Activated CD8-positive, alpha-beta memory T cell treated with anti-CD3 and anti-CD28 coated beads, Interleukin-2, amount 10 ng/mL, durations not matched to agents 7 days and 5 days (primary cell): ENCODE measurements around the gene SURF6. TPM values are rescaled to one million over a fixed set of nuclear protein-coding genes. Genes with fewer than 3 reads are reported as not detected.

Experiments
- ATAC-seq: fragments of 150-1000 bp; cut with Tn5 transposase; one replicate; pipeline ENCODE4 v1.10.0; 2021; ENCODE audit warnings: moderate library complexity
- CTCF ChIA-PET: fragments of 350-600 bp; sonication (Branson Sonifier 250); formaldehyde crosslinking; loops from one replicate; lab custom pipeline; 2021; ENCODE audit warnings: antibody characterized with exemption; lab: Charles Lee
- DNase-seq: peaks from one replicate; pipeline ENCODE4 v3.0.0-alpha.2; 2020
- H3K27ac Mint-ChIP-seq: one replicate; pipeline ENCODE4 v1.8.0; 2021; ENCODE audit warnings: mild to moderate bottlenecking, mixed read lengths
- H3K27me3 Mint-ChIP-seq: one replicate; pipeline ENCODE4 v1.8.0; 2021; ENCODE audit warnings: mixed read lengths
- H3K36me3 Mint-ChIP-seq: one replicate; pipeline ENCODE4 v1.8.0; 2021; ENCODE audit warnings: mild to moderate bottlenecking, mixed read lengths
- H3K4me1 Mint-ChIP-seq: one replicate; pipeline ENCODE4 v1.8.0; 2021; ENCODE audit warnings: mixed read lengths
- H3K4me3 Mint-ChIP-seq: one replicate; pipeline ENCODE4 v1.8.0; 2021; ENCODE audit warnings: mild to moderate bottlenecking, moderate library complexity, mixed read lengths
- H3K9me3 Mint-ChIP-seq: one replicate; pipeline ENCODE4 v1.8.0; 2022; ENCODE audit warnings: low read depth, mixed read lengths
- total RNA-seq, 2 experiments: library from RNA; stranded (reverse); gene quantifications; one replicate each; pipeline ENCODE4 v1.2.3, GENCODE V29; 2021

The SURF6 gene
- total RNA-seq, 2 experiments from 2014 or later: 12.9 to 16.5 TPM

DNA sequence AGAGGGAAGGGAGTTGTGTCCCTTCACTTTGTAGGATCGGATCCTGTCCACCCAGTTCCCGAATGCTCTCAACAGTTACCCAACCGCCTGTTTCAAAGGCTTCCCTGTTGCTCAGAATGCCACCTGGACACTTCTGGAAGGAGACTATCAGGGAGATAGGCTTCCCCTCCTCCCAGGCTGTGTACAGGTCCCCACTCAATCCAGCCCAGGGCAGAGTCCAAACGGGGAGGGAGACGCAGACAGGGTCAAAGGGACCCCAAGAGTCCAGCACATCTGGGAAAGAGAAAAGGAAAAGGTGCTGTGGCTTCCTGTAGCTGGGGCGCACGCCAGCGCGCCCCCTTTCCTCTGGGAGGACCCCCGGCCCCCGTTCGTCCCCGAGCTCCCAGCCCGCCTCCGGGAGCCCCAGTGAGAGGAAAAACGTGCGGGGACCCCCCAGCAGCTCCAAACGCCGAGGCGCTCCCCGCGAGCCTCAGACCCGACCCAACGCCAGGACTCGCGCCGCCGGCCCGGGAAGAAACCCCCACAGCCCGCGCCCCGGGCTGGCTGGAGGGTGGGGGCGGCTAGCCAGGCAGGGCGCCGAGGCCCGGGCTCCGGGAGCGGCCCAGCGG lies 39.2 kb upstream of the SURF6 start:
- Mint-ChIP-seq H3K27me3 (peaks cover 2% of the 10 kb centered on the region), H3K27ac (peak overlapping the region; percentile 100), H3K4me1 (peaks cover 41% of the 10 kb centered on the region), H3K4me3 (peak overlapping the region; percentile 95), H3K9me3 (no peaks in the 10 kb centered on the region), H3K36me3 (peaks cover 32% of the 10 kb centered on the region)
- CTCF ChIA-PET: interaction anchor here (0.7 to 6.3 kb wide), 9 partner anchors 11 to 407 kb away, joined by 3 to 100 read pairs (median 4); partner anchors contain the start of genes MED22, RPL7A, SURF1 and SURF2
- peak; percentile 58 for DNase-seq
- ATAC-seq: peak; percentile 3

DNA sequence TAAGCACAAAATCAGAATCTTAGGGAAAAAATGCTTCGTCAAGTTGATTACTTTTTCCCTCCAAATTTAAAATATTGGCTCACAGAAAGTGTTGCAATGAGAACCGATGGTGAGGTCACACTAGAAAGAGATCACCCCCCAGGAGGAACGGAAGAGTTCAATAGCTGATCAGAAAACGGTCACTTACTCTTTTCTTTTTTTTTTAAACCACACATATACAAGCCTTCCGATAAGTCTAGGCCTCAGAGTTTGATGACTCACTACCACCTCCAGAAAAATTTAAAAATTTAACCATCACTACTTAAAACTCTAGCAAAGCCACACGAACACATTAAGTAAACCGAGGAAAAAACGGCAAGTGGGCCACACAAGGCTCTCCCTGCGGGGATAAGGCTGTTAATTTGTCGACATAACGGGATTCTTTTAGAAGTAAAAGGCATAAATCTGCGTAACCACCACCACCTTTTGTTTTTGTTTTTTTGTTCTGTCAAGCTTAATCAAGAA lies 38.7 kb upstream of the SURF6 start:
- H3K27ac Mint-ChIP-seq: peak overlapping the region; percentile 100
- CTCF ChIA-PET: interaction anchor here (0.7 to 6.3 kb wide), 11 partner anchors 11 to 408 kb away, joined by 3 to 100 read pairs (median 3); partner anchors contain the start of genes MED22, RPL7A, SURF1 and SURF2
- ATAC-seq: peak; percentile 24
- peaks cover 47% of the 10 kb centered on the region for H3K4me1 Mint-ChIP-seq
- peaks cover 37% of the 10 kb centered on the region for H3K36me3 Mint-ChIP-seq
- H3K9me3 Mint-ChIP-seq: no peaks in the 10 kb centered on the region
- no peak for DNase-seq
- H3K27me3 Mint-ChIP-seq: peaks cover 2% of the 10 kb centered on the region
- peak overlapping the region; percentile 95 for H3K4me3 Mint-ChIP-seq

DNA sequence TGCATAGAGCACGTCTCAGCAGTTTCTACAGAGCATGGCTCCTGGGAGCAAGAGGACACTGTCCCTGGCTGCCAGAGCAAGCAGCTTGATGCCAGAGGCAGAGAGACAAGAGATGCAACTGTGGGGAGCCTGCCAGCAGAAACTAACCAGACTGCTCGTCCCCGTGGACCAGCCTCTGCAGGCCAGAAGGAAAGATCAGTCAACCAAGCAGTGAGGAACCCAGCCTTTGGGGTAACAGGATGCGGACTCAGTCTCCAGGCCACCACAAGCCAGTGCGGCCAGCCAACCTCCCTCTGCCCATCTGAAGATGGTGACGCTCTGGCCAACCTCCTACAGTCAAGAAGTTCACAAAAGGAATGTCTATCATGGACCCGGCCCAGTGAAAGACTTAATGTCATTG lies 36.2 kb upstream of the SURF6 start:
- peak overlapping the region; percentile 95 for H3K4me3 Mint-ChIP-seq
- ATAC-seq (no peak), DNase-seq (peak; percentile 62)
- H3K4me1 Mint-ChIP-seq: peaks cover 68% of the 10 kb centered on the region
- H3K27me3 Mint-ChIP-seq: peaks cover under 1% of the 10 kb centered on the region
- CTCF ChIA-PET: interaction anchor here (0.8 to 6.3 kb wide), 15 partner anchors 15 to 342 kb away, joined by 3 to 100 read pairs (median 5); partner anchors contain the start of genes CACFD1, GTF3C5, MED22 and RPL7A
- peaks cover 52% of the 10 kb centered on the region for H3K36me3 Mint-ChIP-seq
- peak overlapping the region; percentile 100 for H3K27ac Mint-ChIP-seq
- H3K9me3 Mint-ChIP-seq: no peaks in the 10 kb centered on the region

DNA sequence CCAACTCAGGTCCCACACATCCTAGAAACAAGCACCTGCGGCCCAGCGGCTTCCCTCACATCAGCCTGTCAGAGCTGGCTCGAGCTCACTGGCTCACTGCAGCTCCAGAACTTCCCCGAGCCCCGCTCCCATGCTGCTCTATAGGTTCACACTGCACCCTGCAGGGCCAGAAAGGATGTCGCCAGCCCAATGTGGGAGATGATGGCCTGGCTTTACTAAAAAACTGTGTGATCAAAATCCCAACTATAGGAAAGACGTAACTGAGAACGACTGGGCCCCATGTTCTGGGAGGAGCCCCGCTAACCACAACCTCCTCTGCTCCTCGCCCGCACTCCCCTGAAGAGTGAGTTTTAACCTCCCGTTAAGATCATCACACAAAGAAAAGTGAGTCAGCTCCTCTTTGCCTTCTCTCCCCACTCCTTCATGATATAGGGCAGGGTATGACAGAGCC lies 35.3 kb upstream of the SURF6 start:
- Mint-ChIP-seq H3K4me3 (peak overlapping the region; percentile 95), H3K27me3 (no peaks in the 10 kb centered on the region), H3K4me1 (peaks cover 73% of the 10 kb centered on the region), H3K9me3 (no peaks in the 10 kb centered on the region), H3K36me3 (peaks cover 57% of the 10 kb centered on the region), H3K27ac (peak overlapping the region; percentile 100)
- CTCF ChIA-PET: interaction anchor here (0.8 to 6.3 kb wide), 16 partner anchors 9 to 341 kb away, joined by 3 to 100 read pairs (median 5); partner anchors contain the start of genes CACFD1, GTF3C5, MED22 and RPL7A
- ATAC-seq: peak; percentile 44
- peak; percentile 90 for DNase-seq

DNA sequence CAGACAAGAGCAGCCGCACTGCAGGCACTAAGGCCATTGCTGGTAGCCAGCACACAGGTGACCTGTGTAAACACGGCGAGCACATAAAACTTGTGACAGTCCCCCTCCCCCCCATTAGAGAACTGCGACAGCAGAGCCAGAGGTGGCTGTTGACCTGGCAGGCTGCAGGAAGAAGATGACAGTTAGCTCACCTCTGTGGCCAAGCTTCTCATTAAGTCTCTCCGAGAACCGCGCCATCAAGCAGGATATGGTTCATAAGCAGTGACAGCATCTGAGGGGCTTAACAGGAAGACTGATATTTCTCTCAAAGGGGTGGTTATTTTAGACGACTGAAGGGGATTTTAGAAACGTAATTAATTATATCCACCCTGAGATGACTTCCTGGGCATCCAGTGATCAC lies 34.7 kb upstream of the SURF6 start:
- DNase-seq (peak; percentile 87), ATAC-seq (peak; percentile 50)
- H3K4me3 Mint-ChIP-seq: peak overlapping the region; percentile 95
- peaks cover 79% of the 10 kb centered on the region for H3K4me1 Mint-ChIP-seq
- no peaks in the 10 kb centered on the region for H3K27me3 Mint-ChIP-seq
- CTCF ChIA-PET: interaction anchor here (0.7 to 6.3 kb wide), 14 partner anchors 8 to 340 kb away, joined by 3 to 100 read pairs (median 5); partner anchors contain the start of genes GTF3C5, MED22, RPL7A and SURF1
- H3K36me3 Mint-ChIP-seq: peaks cover 63% of the 10 kb centered on the region
- peak overlapping the region; percentile 100 for H3K27ac Mint-ChIP-seq
- no peaks in the 10 kb centered on the region for H3K9me3 Mint-ChIP-seq

DNA sequence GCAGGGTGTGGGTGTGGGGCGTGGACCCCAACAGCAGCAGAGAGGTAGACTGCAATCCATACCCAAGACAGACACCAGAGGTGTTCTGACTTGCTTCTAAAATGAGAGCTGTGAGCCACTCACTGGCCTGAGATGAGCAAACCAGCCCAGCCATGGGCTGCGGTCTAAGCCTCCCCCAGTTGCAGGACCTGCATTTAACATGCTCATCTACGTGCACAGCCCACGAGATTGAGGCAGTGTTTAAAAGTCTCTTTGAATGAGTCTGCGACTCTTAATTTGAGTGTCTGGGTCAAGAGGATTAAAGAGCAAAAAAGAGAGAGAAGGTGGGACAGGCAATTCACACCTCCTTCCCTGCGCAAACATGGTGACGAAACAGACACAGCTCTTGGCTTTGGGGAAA lies 33.9 kb upstream of the SURF6 start:
- H3K9me3 Mint-ChIP-seq: no peaks in the 10 kb centered on the region
- DNase-seq: peak; percentile 89
- H3K4me3 Mint-ChIP-seq: peak overlapping the region; percentile 95
- CTCF ChIA-PET: interaction anchor here (1.0 to 6.3 kb wide), 6 partner anchors 13 to 340 kb away, joined by 3 to 100 read pairs (median 8); partner anchors contain the start of genes GTF3C5, MED22, RPL7A and SURF1
- peak overlapping the region; percentile 100 for H3K27ac Mint-ChIP-seq
- H3K36me3 Mint-ChIP-seq: peaks cover 65% of the 10 kb centered on the region
- ATAC-seq: peak; percentile 38
- no peaks in the 10 kb centered on the region for H3K27me3 Mint-ChIP-seq
- H3K4me1 Mint-ChIP-seq: peaks cover 82% of the 10 kb centered on the region

DNA sequence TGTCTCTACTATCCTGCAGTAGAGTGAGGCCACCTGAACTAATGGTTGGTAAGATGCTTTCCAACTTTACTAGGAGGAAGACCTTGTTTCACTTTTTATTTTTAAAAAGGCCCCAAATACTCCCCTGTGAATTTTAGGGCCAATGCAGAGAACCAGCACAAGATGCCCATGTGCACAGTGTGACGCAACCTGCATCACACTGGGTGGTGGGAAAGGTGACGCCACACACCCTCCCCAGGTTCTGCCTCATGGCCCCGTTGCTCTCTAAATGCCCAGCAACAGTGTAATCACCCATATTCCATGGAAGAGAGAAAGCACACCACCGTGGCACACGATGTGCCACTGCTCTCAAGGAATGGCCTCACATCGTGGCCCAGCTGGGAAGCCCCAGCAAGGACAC lies 33.4 kb upstream of the SURF6 start:
- CTCF ChIA-PET: interaction anchor here (1.0 to 6.3 kb wide), 6 partner anchors 12 to 339 kb away, joined by 3 to 100 read pairs (median 8); partner anchors contain the start of genes GTF3C5, MED22, RPL7A and SURF1
- H3K36me3 Mint-ChIP-seq: peaks cover 64% of the 10 kb centered on the region
- no peaks in the 10 kb centered on the region for H3K9me3 Mint-ChIP-seq
- H3K4me1 Mint-ChIP-seq: peaks cover 83% of the 10 kb centered on the region
- DNase-seq (no peak), ATAC-seq (no peak)
- H3K4me3 Mint-ChIP-seq: peak overlapping the region; percentile 95
- no peaks in the 10 kb centered on the region for H3K27me3 Mint-ChIP-seq
- H3K27ac Mint-ChIP-seq: peak overlapping the region; percentile 100

DNA sequence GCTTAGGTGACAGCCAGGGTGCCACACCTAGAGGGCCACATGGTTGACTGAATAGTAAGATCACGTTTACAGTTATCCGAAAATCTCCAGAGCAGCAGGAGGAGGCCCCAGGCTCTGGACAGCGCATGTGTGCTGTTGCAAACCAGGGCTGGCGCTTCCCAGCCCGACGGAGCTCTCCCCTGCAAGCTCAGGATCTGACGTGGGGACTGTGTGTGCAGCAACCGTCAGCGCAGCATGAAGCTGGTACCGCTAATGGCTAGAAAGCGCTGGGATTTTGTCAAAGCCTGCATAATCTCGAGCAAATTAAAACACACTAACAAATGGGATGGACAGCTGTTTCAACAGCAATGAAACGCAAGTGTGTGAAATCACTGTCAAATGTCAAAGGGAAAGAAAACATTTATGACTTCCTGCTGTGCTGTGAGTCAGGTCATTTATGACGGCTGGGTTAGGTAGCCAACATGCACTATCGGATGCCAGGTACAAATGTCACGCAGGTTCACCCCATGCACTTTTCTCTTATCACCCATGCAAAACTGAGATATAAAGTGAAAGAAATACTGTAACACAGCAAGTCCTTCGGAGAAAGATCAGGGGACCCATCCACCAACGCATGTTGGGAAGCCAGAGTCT lies 32.4 kb upstream of the SURF6 start:
- H3K36me3 Mint-ChIP-seq: peaks cover 68% of the 10 kb centered on the region
- CTCF ChIA-PET: interaction anchor here (2.9 kb wide), 1 partner anchor 11 kb away, joined by 14 read pairs; the partner anchor contains the start of genes SURF1 and SURF2
- H3K27ac Mint-ChIP-seq: peak overlapping the region; percentile 100
- peaks cover 83% of the 10 kb centered on the region for H3K4me1 Mint-ChIP-seq
- no peak for ATAC-seq
- peak overlapping the region; percentile 95 for H3K4me3 Mint-ChIP-seq
- no peaks in the 10 kb centered on the region for H3K27me3 Mint-ChIP-seq
- H3K9me3 Mint-ChIP-seq: no peaks in the 10 kb centered on the region
- no peak for DNase-seq

DNA sequence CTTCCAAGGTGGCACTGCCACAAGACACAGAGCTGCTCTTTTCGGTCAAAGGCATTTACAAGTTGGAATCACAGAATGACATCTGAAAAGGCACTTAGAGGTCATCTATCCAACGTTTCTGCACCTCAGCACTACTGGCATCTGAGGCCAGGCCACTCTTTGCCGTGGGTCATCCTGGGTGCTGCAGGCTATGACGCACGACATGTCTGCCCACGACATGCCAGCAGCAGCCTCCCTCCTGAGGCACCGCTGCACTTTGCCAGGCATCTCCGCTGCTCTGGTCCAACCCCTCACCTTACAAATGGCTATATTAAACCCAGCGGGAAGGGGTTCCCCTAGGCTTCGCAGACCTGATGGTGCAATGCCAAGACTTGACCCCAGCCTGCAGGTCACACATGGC lies 31.8 kb upstream of the SURF6 start:
- Mint-ChIP-seq H3K27ac (no peak overlapping the region), H3K27me3 (no peaks in the 10 kb centered on the region), H3K36me3 (peaks cover 71% of the 10 kb centered on the region), H3K9me3 (no peaks in the 10 kb centered on the region), H3K4me1 (peaks cover 81% of the 10 kb centered on the region), H3K4me3 (no peak overlapping the region)
- no peak for ATAC-seq
- CTCF ChIA-PET: interaction anchor here (2.9 kb wide), 1 partner anchor 11 kb away, joined by 14 read pairs; the partner anchor contains the start of genes SURF1 and SURF2
- no peak for DNase-seq

DNA sequence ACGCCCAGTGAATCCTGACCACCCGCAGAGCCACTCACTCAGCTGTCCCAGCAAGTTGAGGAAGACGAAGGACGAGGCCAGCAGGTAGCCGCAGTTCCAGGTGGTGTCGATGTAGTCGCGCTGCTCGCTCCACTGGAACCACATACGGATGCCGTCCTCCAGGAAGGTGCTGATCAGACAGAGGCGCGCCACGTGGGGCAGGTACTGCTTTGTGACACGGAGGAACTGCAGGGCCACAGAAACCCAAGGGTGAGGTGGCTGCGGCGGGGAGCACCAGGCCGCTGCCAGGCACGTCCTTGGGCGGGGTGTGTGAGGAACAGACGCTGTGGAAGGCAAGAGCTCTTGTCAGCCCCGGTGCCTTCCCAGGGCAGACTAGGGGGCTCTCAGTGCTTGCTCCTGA lies 31.2 kb upstream of the SURF6 start:
- Mint-ChIP-seq H3K9me3 (no peaks in the 10 kb centered on the region), H3K4me1 (peaks cover 75% of the 10 kb centered on the region), H3K4me3 (no peak overlapping the region), H3K27me3 (no peaks in the 10 kb centered on the region), H3K36me3 (peaks cover 68% of the 10 kb centered on the region), H3K27ac (no peak overlapping the region)
- CTCF ChIA-PET: interaction anchor here (0.6 to 2.9 kb wide), 3 partner anchors 10 to 37 kb away, joined by 3 to 14 read pairs (median 3); partner anchors contain the start of genes SURF1 and SURF2
- ATAC-seq (no peak), DNase-seq (no peak)

DNA sequence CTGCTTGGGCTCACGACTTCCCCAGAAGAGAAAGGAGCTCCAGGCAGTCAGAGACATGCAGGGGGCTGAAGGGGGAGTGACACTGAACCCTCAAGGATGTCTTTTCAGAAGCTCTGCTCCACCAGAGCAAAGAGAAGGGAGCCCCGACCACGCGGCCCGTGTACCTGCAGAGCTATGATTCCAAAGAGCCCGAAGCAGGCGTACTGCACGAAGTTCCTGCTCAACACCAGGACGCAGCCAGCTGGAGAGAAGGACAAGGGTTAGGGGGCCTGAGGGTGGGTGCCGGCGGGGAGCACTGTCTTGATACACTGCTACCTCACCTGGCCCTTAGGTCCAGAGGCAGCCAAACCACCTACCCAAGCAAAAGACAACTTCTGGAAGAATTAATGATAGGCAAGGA lies 30.4 kb upstream of the SURF6 start:
- Mint-ChIP-seq H3K36me3 (peaks cover 73% of the 10 kb centered on the region), H3K9me3 (no peaks in the 10 kb centered on the region), H3K27ac (no peak overlapping the region), H3K4me3 (no peak overlapping the region), H3K4me1 (peaks cover 75% of the 10 kb centered on the region), H3K27me3 (no peaks in the 10 kb centered on the region)
- ATAC-seq (no peak), DNase-seq (no peak)
- CTCF ChIA-PET: interaction anchor here (1.3 to 2.9 kb wide), 2 partner anchors 9 to 36 kb away, joined by 3 to 14 read pairs; partner anchors contain the start of genes SURF1 and SURF2

DNA sequence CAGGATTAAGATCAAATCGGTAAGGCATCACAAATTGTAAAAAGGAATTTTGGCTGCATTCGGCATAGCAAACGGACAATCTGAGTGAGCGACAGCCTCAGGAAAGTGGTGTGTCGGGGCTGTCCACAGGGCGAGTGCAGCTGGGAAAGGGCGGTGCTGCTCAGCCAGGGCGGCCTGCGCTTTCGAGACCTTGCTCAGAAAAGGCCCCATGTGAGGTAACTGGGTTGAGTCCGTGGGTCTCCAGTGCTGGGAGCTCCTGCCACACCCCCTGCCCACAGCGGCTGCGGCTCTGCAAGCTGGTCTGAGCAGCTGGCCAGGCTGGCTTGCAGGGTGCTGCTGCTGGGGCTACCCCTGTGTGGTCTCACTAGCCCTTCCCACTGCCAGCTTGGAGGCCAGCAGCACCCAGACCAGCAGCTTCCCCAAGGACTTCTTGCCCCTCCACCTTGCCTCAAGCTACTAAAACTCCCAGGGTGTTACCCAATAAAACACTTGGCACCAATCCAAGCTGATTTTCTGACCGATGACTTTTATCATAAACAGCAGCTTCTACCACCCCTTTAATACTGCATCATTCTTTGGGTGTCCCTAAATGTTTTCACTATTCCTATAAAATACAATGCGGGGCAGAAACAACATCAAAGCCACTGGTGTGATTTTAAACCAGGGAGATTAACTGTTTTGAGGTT lies 26.5 kb upstream of the SURF6 start:
- peak overlapping the region; percentile 51 for H3K27ac Mint-ChIP-seq
- no peak overlapping the region for H3K4me3 Mint-ChIP-seq
- DNase-seq: no peak
- H3K9me3 Mint-ChIP-seq: no peaks in the 10 kb centered on the region
- no peaks in the 10 kb centered on the region for H3K27me3 Mint-ChIP-seq
- H3K4me1 Mint-ChIP-seq: peaks cover 66% of the 10 kb centered on the region
- CTCF ChIA-PET: interaction anchor here (0.8 to 1.2 kb wide), 2 partner anchors 8 to 10 kb away, joined by 3 to 5 read pairs; no protein-coding TSS in a partner anchor
- no peak for ATAC-seq
- H3K36me3 Mint-ChIP-seq: peaks cover 50% of the 10 kb centered on the region
